Activated T-helper 2 cell treated with anti-CD3 and anti-CD28 coated beads, Interferon-gamma antibody, Interleukin-2, Interleukin-4, amounts not matched to agents 10 μg/mL and 5 μg/mL and 100 μg/mL, durations not matched to agents 14 hours and 24 hours and 36 hours (primary cell): ENCODE data around the gene INPP5A. TPM values are rescaled to one million over a fixed set of nuclear protein-coding genes. Genes with fewer than 3 reads are reported as not detected.

Experiments used
- DNase-seq: peaks from one replicate; pipeline ENCODE4 v3.0.0; 2021; ENCODE audit warnings: low spot score
- H3K27ac Mint-ChIP-seq: one replicate; pipeline ENCODE4 v1.8.0; 2021; ENCODE audit warnings: mixed read lengths
- H3K27me3 Mint-ChIP-seq: one replicate; pipeline ENCODE4 v1.8.0; 2021; ENCODE audit warnings: low read depth, mixed read lengths
- H3K36me3 Mint-ChIP-seq: one replicate; pipeline ENCODE4 v1.8.0; 2021; ENCODE audit warnings: low read depth, mixed read lengths
- H3K4me1 Mint-ChIP-seq: one replicate; pipeline ENCODE4 v1.8.0; 2021; ENCODE audit warnings: low read depth, mixed read lengths
- H3K4me3 Mint-ChIP-seq: one replicate; pipeline ENCODE4 v1.8.0; 2021; ENCODE audit warnings: low read depth, mild to moderate bottlenecking, moderate library complexity, mixed read lengths
- H3K9me3 Mint-ChIP-seq: one replicate; pipeline ENCODE4 v1.8.0; 2021; ENCODE audit warnings: mixed read lengths
- intact Hi-C: fragments of 100-400 bp; cut with micrococcal nuclease; formaldehyde crosslinking; loops from one replicate; pipeline ENCODE4 v1.15.1; 2023
- total RNA-seq: library from RNA; stranded (reverse); gene quantifications from 2 replicates; pipeline ENCODE4 v1.2.3, GENCODE V29; 2022

The INPP5A gene
- total RNA-seq, 1 donor from 2014 or later, result 13.0 TPM

- peaks cover 14% of the 10 kb centered on the region for H3K9me3 Mint-ChIP-seq
- no peak overlapping the region for H3K4me3 Mint-ChIP-seq
- intact Hi-C loops, result no loop called here
- H3K27me3 Mint-ChIP-seq, result no peaks in the 10 kb centered on the region
- H3K4me1 Mint-ChIP-seq, result peaks cover 8% of the 10 kb centered on the region
- no peak overlapping the region for H3K27ac Mint-ChIP-seq
- peaks cover 7% of the 10 kb centered on the region for H3K36me3 Mint-ChIP-seq
- DNase-seq, result no peak
These were observed 69.9 kb downstream of the INPP5A start for GRCh38 chr10:132607491-132607890.

- H3K36me3 Mint-ChIP-seq, result peaks cover 6% of the 10 kb centered on the region
- no peak overlapping the region for H3K27ac Mint-ChIP-seq
- H3K4me1 Mint-ChIP-seq, result peaks cover 8% of the 10 kb centered on the region
- intact Hi-C loops, result no loop called here
- no peak overlapping the region for H3K4me3 Mint-ChIP-seq
- H3K9me3 Mint-ChIP-seq, result peaks cover 8% of the 10 kb centered on the region
- H3K27me3 Mint-ChIP-seq, result no peaks in the 10 kb centered on the region
- no peak for DNase-seq
These were observed 70.4 kb downstream of the INPP5A start for GRCh38 chr10:132607961-132608495.

- H3K27ac Mint-ChIP-seq, result no peak overlapping the region
- H3K27me3 Mint-ChIP-seq, result no peaks in the 10 kb centered on the region
- peaks cover 5% of the 10 kb centered on the region for H3K9me3 Mint-ChIP-seq
- peaks cover 4% of the 10 kb centered on the region for H3K36me3 Mint-ChIP-seq
- H3K4me3 Mint-ChIP-seq, result no peak overlapping the region
- no peak for DNase-seq
- intact Hi-C loops, result no loop called here
- peaks cover 8% of the 10 kb centered on the region for H3K4me1 Mint-ChIP-seq
These were observed 71.1 kb downstream of the INPP5A start for GRCh38 chr10:132608511-132609195.

DNA sequence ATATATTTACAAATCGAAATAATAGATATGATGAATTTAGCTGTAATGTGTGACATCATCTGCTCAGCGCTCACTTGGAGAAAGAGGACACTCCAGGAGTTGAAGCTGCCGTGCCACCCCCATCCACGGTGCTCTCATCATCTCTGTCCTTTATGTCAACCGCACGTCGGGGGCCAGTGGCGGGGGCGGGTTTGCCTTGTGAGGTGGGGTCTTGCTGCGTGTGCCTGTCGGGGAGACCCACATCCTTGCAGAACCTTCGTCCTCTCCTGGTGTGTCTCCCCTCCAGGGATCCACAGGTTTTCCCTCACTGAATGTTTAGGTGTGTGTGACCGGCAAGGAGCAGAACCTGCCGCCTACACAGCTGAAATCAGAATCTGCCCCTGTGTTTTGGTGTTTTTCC is 71.6 kb downstream of the INPP5A start:
- Mint-ChIP-seq H3K9me3 (peaks cover 4% of the 10 kb centered on the region), H3K27me3 (no peaks in the 10 kb centered on the region), H3K36me3 (peaks cover 3% of the 10 kb centered on the region), H3K4me3 (no peak overlapping the region), H3K4me1 (peaks cover 8% of the 10 kb centered on the region), H3K27ac (no peak overlapping the region)
- intact Hi-C loops, result no loop called here
- no peak for DNase-seq

DNA sequence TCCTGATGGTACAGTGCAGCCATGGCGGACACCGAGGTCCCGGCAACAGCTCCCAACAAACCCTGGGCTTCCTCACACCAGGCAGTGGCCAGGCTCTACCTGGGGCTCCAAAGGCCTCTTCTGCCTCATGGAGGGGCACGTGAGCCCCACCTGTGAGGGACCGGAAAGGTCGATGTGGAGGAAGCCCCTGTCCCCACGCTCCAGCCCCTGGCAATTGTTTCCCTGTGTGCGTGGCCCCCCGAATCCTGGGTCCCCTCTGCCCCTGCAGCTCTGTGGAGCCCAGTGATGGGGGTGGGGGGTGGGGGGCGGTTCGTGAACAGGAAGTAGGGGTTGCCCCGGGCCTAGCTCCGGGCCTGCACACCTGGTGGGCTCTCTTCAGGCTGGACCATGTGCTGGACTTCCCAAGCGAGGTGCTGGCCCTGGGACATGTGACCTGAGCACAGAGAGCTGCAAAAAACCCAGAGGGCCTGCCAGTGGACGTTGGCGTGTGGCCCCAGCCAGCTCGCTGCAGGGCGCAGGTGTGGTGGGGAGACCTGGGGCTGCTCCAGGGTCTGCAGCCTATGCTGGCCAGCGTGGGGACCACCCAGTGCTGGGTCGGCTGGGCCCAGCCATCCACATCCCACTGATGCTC is 72.6 kb downstream of the INPP5A start:
- H3K4me3 Mint-ChIP-seq, result no peak overlapping the region
- H3K4me1 Mint-ChIP-seq, result peaks cover 8% of the 10 kb centered on the region
- no peaks in the 10 kb centered on the region for H3K9me3 Mint-ChIP-seq
- H3K27me3 Mint-ChIP-seq, result no peaks in the 10 kb centered on the region
- intact Hi-C loops, result no loop called here
- no peak overlapping the region for H3K27ac Mint-ChIP-seq
- DNase-seq, result no peak
- peaks cover 4% of the 10 kb centered on the region for H3K36me3 Mint-ChIP-seq

GRCh38 chr10:132611026-132611910 is 73.7 kb downstream of the INPP5A start:
- peaks cover 1% of the 10 kb centered on the region for H3K27me3 Mint-ChIP-seq
- intact Hi-C loops, result no loop called here
- H3K9me3 Mint-ChIP-seq, result peaks cover 9% of the 10 kb centered on the region
- H3K27ac Mint-ChIP-seq, result peak overlapping the region; percentile 7
- H3K4me1 Mint-ChIP-seq, result peaks cover 17% of the 10 kb centered on the region
- DNase-seq, result no peak
- H3K4me3 Mint-ChIP-seq, result no peak overlapping the region
- H3K36me3 Mint-ChIP-seq, result peaks cover 11% of the 10 kb centered on the region

DNA sequence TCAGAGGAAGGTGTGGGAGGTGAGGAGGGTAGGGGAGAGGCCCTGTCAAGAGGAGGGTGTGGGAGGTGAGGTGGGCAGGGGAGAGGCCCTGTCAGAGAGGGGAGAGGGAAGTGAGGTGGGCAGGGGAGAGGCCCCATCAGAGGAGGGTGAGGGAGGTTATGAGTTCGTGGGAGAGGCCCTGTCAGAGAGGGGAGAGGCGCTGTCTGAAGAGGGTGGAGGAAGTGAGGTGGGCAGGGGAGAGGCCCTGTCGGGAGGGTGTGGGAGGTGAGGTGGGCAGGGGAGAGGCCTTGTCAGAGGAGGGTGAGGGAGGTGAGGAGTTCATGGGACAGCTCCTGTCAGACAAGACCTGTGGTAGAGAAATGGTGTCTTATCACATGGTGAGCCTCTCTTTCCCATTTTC is 74.4 kb downstream of the INPP5A start:
- Mint-ChIP-seq H3K36me3 (peaks cover 15% of the 10 kb centered on the region), H3K9me3 (peaks cover 14% of the 10 kb centered on the region), H3K4me3 (no peak overlapping the region), H3K4me1 (peaks cover 23% of the 10 kb centered on the region), H3K27me3 (peaks cover 3% of the 10 kb centered on the region), H3K27ac (no peak overlapping the region)
- DNase-seq, result no peak
- intact Hi-C loops, result no loop called here

GRCh38 chr10:132612571-132613504 is 75.3 kb downstream of the INPP5A start:
- H3K4me1 Mint-ChIP-seq, result peaks cover 23% of the 10 kb centered on the region
- no peak overlapping the region for H3K4me3 Mint-ChIP-seq
- no peak for DNase-seq
- intact Hi-C loops, result no loop called here
- H3K9me3 Mint-ChIP-seq, result peaks cover 14% of the 10 kb centered on the region
- no peak overlapping the region for H3K27ac Mint-ChIP-seq
- H3K27me3 Mint-ChIP-seq, result peaks cover 3% of the 10 kb centered on the region
- peaks cover 22% of the 10 kb centered on the region for H3K36me3 Mint-ChIP-seq

- Mint-ChIP-seq H3K36me3 (peaks cover 28% of the 10 kb centered on the region), H3K27ac (no peak overlapping the region), H3K4me3 (no peak overlapping the region), H3K4me1 (peaks cover 23% of the 10 kb centered on the region), H3K9me3 (peaks cover 18% of the 10 kb centered on the region), H3K27me3 (peaks cover 3% of the 10 kb centered on the region)
- no peak for DNase-seq
- intact Hi-C loops, result no loop called here
These were observed 76.2 kb downstream of the INPP5A start for GRCh38 chr10:132613566-132614348.

GRCh38 chr10:132614431-132615340 is 77.1 kb downstream of the INPP5A start:
- H3K36me3 Mint-ChIP-seq, result peaks cover 31% of the 10 kb centered on the region
- peaks cover 23% of the 10 kb centered on the region for H3K4me1 Mint-ChIP-seq
- H3K4me3 Mint-ChIP-seq, result no peak overlapping the region
- H3K27ac Mint-ChIP-seq, result no peak overlapping the region
- H3K27me3 Mint-ChIP-seq, result peaks cover 3% of the 10 kb centered on the region
- H3K9me3 Mint-ChIP-seq, result peaks cover 22% of the 10 kb centered on the region
- intact Hi-C loops, result no loop called here
- no peak for DNase-seq
